ENCODE data around the gene GANAB. TPM values are rescaled to one million over a fixed set of nuclear protein-coding genes. Genes with fewer than 3 reads are reported as not detected.
A peak's percentile ranks its signal among the peaks of the same experiment; 100 is the strongest.
"Not testable (repeated sequence)": the region's sequence is repeated elsewhere in the genome, so short reads cannot be mapped to it uniquely, and the experiment has no call there.

The GANAB gene
- total RNA-seq, 2 donors from 2014 or later: 214 to 270 TPM

DNA sequence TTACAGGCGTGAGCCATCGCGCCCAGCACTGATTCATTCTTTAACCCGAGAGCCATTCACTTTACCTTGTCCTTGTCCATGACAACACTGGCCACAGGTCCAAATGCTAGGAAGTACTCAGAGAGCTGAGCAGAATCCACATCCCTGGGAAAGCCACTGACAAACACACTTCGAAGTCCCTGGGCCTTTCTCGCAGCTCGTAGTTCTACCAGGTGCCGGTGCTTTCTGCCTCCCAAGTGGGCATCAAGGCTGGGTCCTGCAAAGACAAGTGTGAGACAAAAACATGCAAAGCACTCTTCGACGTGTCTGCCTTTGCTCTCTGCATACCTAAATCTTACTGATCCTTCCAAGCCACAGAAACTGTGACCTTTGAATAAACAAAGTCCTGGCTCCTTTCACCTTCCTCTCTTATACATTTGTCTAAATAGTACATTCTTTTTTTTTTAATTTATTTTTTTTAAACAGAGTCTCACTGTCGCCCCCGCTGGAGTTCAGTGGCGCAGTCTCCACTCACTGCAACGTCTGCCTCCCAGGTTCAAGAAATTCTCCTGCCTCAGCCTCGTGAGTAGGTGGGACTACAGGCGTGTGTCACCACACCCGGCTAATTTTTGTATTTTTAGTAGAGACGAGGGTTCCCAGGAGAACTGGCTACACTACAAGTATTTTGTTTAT lies 57.3 kb downstream of the GANAB start:
- ATAC-seq (no peak), DNase-seq (no peak)
- intact Hi-C loops (cut with DNase I, micrococcal nuclease): no loop called here

DNA sequence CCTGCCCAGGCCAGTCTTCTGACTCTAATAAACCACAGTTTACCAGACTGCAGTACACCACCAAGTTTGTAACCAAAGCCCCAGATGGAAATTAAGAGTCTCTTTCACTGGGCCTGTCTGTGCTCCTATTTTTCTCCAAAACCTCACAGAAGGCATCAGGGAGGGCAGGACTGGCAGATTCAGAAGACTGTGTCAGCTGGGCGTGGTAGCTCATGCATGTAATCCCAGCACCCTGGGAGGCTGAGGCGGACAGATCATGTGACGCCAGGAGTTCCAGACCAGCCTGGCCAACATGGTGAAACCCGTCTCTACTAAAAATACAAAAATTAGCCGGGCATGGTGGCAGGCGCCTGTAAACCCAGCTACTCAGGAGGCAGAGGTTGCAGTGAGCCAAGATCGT lies 61.1 kb downstream of the GANAB start:
- ATAC-seq; intact Hi-C loops (cut with DNase I, micrococcal nuclease); DNase-seq: not testable (repeated sequence)

- intact Hi-C loops (cut with DNase I, micrococcal nuclease); ATAC-seq; DNase-seq: not testable (repeated sequence)
These were observed 64.7 kb downstream of the GANAB start for GRCh38 chr11:62581735-62582134.

DNA sequence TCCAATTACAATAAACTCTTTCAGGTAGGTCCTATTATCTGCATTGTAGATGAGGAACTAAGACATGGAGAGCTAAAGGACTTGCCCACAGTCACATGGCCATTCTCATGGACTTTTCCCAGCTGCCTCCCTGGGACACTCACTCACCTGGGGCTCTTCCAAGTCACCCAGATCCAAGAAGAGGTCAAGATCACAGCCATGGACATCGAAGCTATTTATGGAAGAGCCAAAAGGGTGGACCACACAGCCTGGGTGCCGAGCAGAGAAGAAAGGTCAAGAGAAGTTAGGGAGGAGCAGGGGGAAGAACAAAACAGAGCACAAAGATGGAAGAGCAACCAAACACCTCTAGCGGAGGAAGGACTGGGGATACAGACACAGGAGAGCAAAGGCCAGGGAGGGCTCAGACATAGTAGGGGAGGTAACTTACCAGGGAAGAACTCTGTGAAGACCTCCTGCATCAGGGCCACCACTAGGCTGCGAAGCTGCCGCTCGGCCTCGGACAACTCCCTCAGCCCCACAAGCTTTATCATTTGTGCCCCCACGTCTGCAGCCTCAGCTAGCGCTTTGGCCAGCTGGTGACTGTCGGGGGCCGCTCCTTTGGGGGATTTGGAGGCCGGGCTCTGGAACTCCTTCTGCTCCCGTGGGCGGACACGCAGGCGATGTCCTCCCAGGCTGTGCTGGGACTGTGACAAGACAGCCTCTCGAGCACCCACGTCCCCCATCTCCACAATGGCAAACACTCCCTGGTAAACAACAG lies 65.3 kb downstream of the GANAB start:
- no peak for ATAC-seq
- no peak for DNase-seq
- intact Hi-C loops (cut with DNase I, micrococcal nuclease): no loop called here

GRCh38 chr11:62579252-62579651 lies 67.2 kb downstream of the GANAB start:
- no peak for DNase-seq
- intact Hi-C loops (cut with DNase I, micrococcal nuclease): no loop called here
- no peak for ATAC-seq

- ATAC-seq (no peak), DNase-seq (no peak)
- intact Hi-C loops (cut with DNase I, micrococcal nuclease): no loop called here
These were observed 67.9 kb downstream of the GANAB start for GRCh38 chr11:62578541-62578940.

DNA sequence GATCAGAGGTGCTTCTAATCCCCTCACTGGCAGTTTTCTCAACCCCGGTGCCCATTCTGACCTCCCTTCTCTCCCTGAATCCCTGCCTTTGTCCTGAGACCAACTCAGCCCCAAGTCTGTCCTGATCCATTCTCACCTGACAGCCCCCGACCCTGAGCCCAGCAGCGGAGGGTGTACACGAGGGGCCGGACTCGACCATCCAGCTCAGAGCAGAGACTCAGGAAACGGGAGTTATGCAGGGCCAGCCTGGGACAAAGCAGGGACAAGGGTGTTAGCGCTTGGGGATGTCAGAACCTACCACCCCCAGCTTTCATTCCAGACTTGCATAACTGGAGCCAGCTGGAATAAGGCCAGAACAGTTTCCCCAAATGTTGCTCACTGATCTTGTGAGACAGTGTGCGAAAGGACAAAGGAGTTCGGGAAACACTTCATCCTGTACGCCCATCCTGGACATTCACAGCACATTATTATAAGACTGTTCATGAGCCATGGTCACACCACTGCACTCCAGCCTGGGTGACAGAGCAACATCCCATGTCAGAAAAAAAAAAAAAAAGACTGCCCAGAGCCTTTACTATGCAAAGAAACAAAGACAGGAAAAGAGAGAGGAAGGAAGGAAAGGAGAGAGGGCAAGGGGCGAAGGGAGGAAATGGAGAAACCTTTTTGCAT lies 69.2 kb downstream of the GANAB start:
- ATAC-seq (no peak), DNase-seq (no peak)
- intact Hi-C loops (cut with DNase I, micrococcal nuclease): no loop called here

- intact Hi-C loops (cut with DNase I, micrococcal nuclease): no loop called here
- DNase-seq (no peak), ATAC-seq (no peak)
These were observed 70.6 kb downstream of the GANAB start for GRCh38 chr11:62575837-62576236.

DNA sequence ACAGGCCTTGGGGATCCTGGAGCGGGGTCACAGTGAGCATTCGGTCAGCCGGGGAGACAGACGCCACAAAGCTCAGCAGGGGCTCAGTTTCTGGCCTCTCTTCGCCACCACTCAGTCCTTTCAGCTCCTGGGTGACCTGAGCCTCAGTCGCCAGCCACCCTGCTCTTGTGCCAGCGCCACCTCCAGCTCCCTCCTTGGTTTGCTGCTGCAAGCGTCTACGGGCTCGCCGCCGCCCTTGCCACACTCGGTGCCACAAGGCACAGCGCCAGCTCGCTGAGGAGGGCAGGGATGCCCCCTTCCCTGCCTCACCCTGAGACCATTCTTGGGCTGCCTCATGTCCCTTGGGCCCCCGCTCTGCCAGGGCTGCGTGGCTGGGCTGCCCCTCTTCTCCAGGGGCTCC lies 71.3 kb downstream of the GANAB start:
- intact Hi-C loops (cut with DNase I, micrococcal nuclease): no loop called here
- DNase-seq (peak; percentile 64 to 68), ATAC-seq (peak; percentile 34)

Other genes starting within 250 kb of the GANAB start
- gene SCGB1A1, start 227.6 kb downstream of the GANAB start, total RNA-seq: not detected
- 100 to 1,000 TPM; 629 to 631 TPM for gene AHNAK, start 99.8 kb downstream of the GANAB start, total RNA-seq
- 1,000 to 10,000 TPM; 1,192 to 1,207 TPM for gene EEF1G, start 72.7 kb downstream of the GANAB start, total RNA-seq
- 10 to 100 TPM; 14.0 to 14.7 TPM for gene TUT1, start 55.1 kb downstream of the GANAB start, total RNA-seq
- 10 to 100 TPM; 84.5 to 96.6 TPM for gene MTA2, start 44.7 kb downstream of the GANAB start, total RNA-seq
- 10 to 100 TPM; 45.4 to 57.9 TPM for gene EML3, start 33.8 kb downstream of the GANAB start, total RNA-seq
- 1 to 10 TPM; 2.0 to 3.2 TPM for gene ROM1, start 33.4 kb downstream of the GANAB start, total RNA-seq
- gene B3GAT3, start 24.6 kb downstream of the GANAB start, total RNA-seq: 10 to 100 TPM; 27.0 to 28.8 TPM
- gene INTS5, start 6.7 kb upstream of the GANAB start, total RNA-seq: 10 to 100 TPM; 16.6 to 17.1 TPM
- 10 to 100 TPM; 53.9 to 65.0 TPM for gene C11orf98, start 18.6 kb upstream of the GANAB start, total RNA-seq
- gene CSKMT, start 18.7 kb upstream of the GANAB start, total RNA-seq: 10 to 100 TPM; 14.0 to 15.1 TPM
- 10 to 100 TPM; 13.2 to 13.3 TPM for gene UQCC3, start 25.1 kb upstream of the GANAB start, total RNA-seq
- 10 to 100 TPM in 1 of 2 donors, 1 to 10 TPM in 1; 6.5 to 12.8 TPM for gene LBHD1, start 25.7 kb upstream of the GANAB start, total RNA-seq
- gene UBXN1, start 32.5 kb upstream of the GANAB start, total RNA-seq: 10 to 100 TPM; 66.9 to 88.9 TPM
- gene LRRN4CL, start 42.9 kb upstream of the GANAB start, total RNA-seq: 1 to 10 TPM; 2.2 to 3.6 TPM
- 10 to 100 TPM; 38.8 to 53.2 TPM for gene BSCL2, start 60.8 kb upstream of the GANAB start, total RNA-seq
- under 1 TPM in 1 of 2 donors, not detected in 1; 0.81 TPM for gene GNG3, start 61.1 kb upstream of the GANAB start, total RNA-seq
- 10 to 100 TPM; 47.5 to 54.2 TPM for gene HNRNPUL2, start 80.8 kb upstream of the GANAB start, total RNA-seq
- 10 to 100 TPM; 27.3 to 34.9 TPM for gene TTC9C, start 81.9 kb upstream of the GANAB start, total RNA-seq
- gene ZBTB3, start 107.5 kb upstream of the GANAB start, total RNA-seq: 10 to 100 TPM; 11.5 to 14.5 TPM
- 10 to 100 TPM; 39.9 to 42.1 TPM for gene POLR2G, start 115.0 kb upstream of the GANAB start, total RNA-seq
- gene TAF6L, start 124.8 kb upstream of the GANAB start, total RNA-seq: 10 to 100 TPM; 16.9 to 18.3 TPM
- gene TMEM179B, start 140.8 kb upstream of the GANAB start, total RNA-seq: 10 to 100 TPM; 50.9 to 58.2 TPM
- 10 to 100 TPM; 18.5 to 22.6 TPM for gene TMEM223, start 145.4 kb upstream of the GANAB start, total RNA-seq
- gene NXF1, start 158.8 kb upstream of the GANAB start, total RNA-seq: 10 to 100 TPM; 50.4 to 51.0 TPM
- gene STX5, start 185.4 kb upstream of the GANAB start, total RNA-seq: 10 to 100 TPM; 37.7 to 39.6 TPM
- gene TEX54, start 186.2 kb upstream of the GANAB start, total RNA-seq: not detected
- 10 to 100 TPM; 31.3 to 38.9 TPM for gene WDR74, start 193.0 kb upstream of the GANAB start, total RNA-seq
- gene SLC3A2, start 234.3 kb upstream of the GANAB start, total RNA-seq: 100 to 1,000 TPM in 1 of 2 donors, 10 to 100 TPM in 1; 98.8 to 107 TPM